Measurements from ENCODE around the gene NRF1.
A peak's percentile ranks its signal among the peaks of the same experiment; 100 is the strongest.
"Not testable (repeated sequence)": the region's sequence is repeated elsewhere in the genome, so short reads cannot be mapped to it uniquely, and the experiment has no call there.

NRF1 gene

DNA sequence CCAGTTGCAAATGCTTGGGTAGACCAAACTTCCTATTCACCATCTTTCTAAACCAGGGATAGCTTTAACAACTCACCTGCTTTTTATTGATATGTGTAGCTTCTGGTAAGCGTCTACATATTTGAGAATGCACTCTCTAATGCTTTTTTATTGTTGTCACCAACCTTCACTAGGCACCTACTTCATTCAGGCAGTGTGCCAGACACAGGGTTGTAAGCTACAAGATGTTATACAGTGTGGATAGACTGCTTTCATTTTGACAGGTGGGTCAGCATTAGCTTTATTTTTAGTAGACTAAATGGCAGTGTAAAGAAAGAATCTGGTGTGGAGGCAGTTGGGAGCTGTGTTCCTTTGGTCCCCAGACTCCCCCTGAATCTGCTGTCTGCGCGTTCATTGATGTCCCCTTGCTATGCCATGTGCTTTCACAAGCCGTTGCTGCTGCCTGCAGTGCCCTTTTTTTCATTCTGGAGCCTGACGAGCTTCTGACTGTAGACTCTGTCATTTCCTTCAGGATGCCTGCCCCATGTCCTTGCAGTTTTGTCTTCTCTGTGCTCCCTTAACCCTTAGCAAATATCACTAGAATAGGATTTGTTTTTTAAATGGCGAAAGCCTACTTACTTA is 32.1 kb downstream of the NRF1 start:
- peaks cover 14% of the 10 kb centered on the region for H3K36me3 Mint-ChIP-seq (ENCODE audit: insufficient read depth)
- no peak for ATAC-seq (replicated peaks)
- no peak overlapping the region for H3K4me3 Mint-ChIP-seq
- H3K4me1 Mint-ChIP-seq (ENCODE audit: low read depth in 2 of 2): peaks cover 10 to 31% of the 10 kb centered on the region in 2 donors
- H3K9me3 Mint-ChIP-seq: no peaks in the 10 kb centered on the region
- H3K27me3 Mint-ChIP-seq: no peaks in the 10 kb centered on the region
- no peak for DNase-seq
- no peak overlapping the region for H3K27ac Mint-ChIP-seq

DNA sequence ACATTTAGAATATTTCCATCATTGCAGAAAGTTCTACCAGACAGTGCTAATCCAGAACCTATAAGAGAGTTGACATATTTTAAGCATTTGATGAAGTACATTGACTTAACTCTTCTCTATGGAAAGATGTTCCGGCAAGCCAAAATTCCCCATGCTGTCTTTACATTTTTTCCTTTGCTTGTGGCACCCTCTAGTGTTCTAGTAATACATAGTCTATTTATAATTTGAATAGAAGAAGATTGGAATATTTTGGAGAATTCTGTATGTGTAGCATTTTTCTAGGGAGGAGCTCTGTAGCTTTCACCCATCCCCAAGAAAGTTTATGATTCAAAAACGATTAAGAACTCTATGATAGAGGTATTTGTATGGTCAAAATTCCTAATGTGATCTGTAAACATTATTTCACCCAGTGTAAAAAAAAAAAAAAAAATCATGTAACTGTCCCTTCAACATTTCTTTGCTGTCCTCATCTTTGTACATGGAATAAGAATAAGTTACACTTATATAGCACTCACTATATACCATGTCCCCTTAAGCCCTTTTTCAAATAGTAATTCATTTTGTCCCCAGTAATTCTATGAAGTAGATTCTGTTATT is 33.2 kb downstream of the NRF1 start:
- ATAC-seq (replicated peaks): no peak

DNA sequence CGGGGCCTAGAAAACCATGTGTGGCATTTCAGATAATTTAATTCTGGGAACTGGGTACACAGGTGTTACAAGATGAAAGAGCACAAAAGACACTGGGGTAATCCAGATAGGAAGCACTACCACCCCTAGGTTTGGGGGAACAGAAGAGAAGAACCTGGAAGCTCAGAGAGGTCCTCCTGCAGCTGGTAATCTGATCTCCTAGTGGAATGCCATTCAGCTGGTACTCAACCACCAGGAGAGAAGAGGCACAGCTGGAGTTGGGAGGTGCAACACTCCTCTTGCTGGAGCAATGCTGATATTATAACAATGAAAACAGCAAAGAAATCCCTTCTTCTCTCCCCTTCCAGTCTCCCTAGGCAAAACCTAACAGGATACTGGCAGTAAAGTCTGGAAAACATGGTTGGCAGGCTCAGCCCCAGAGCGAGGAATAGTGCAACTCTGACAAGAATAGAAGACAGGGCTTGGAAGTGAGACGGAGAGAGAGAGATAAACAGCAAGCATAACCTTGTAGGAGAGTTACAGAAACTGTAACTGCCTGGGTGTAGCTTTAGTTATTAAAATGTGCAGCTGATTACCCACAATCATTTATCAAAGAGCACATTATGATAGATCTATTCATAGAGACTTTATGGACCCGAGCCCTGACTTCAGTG is 35.0 kb downstream of the NRF1 start:
- H3K4me1 Mint-ChIP-seq (ENCODE audit: low read depth in 2 of 2): peaks cover 19 to 26% of the 10 kb centered on the region in 2 donors

More for the DNA sequence above, 33.2 kb downstream of the NRF1 start:
- Mint-ChIP-seq H3K36me3 (ENCODE audit: insufficient read depth) (peaks cover 11% of the 10 kb centered on the region), H3K4me1 (ENCODE audit: low read depth in 2 of 2) (peaks cover 12 to 33% of the 10 kb centered on the region in 2 donors), H3K27me3 (no peaks in the 10 kb centered on the region), H3K27ac (peak overlapping the region in 1 of 2 donors; percentile 22), H3K9me3 (no peaks in the 10 kb centered on the region), H3K4me3 (no peak overlapping the region)
- DNase-seq: no peak

DNA sequence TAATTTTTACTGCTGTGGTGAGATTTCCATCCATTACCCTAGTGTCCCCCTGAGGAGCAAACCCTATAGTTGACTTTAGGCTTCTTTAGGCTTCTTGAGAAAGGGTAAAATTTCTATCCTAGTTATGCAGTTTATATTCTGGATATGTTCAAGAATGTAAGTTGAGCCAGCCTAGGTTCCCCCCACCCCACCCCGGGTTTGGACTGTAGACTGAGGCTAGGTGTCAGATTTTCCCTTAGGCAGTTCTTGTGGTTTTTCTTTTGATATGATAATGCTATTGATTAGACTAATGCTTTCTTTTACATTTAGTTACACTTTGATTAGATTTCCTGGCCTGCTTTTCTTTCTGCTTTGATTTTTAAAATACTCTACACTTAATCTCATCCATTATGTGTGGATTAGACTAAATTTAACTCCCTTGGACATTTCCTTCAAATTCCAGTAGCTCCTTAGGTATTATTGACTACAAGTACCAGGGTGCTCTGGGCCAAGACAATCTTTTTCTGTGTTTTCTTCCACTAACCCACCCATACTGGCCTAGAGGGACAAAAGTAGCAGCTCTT is 37.7 kb downstream of the NRF1 start:
- H3K27ac Mint-ChIP-seq: peak overlapping the region in 1 of 2 donors; percentile 36
- no peaks in the 10 kb centered on the region for H3K9me3 Mint-ChIP-seq
- peaks cover 14% of the 10 kb centered on the region for H3K36me3 Mint-ChIP-seq (ENCODE audit: insufficient read depth)
- no peak overlapping the region for H3K4me3 Mint-ChIP-seq
- H3K27me3 Mint-ChIP-seq: no peaks in the 10 kb centered on the region
- H3K4me1 Mint-ChIP-seq (ENCODE audit: low read depth in 2 of 2): peaks cover 13 to 27% of the 10 kb centered on the region in 2 donors
- DNase-seq (no peak), ATAC-seq (replicated peaks) (no peak)

More for the DNA sequence above, 35.0 kb downstream of the NRF1 start:
- Mint-ChIP-seq H3K36me3 (ENCODE audit: insufficient read depth) (peaks cover 10% of the 10 kb centered on the region), H3K27ac (peak overlapping the region in 1 of 2 donors; percentile 74), H3K9me3 (no peaks in the 10 kb centered on the region), H3K4me3 (no peak overlapping the region), H3K27me3 (no peaks in the 10 kb centered on the region)
- DNase-seq (no peak), ATAC-seq (replicated peaks) (no peak)

DNA sequence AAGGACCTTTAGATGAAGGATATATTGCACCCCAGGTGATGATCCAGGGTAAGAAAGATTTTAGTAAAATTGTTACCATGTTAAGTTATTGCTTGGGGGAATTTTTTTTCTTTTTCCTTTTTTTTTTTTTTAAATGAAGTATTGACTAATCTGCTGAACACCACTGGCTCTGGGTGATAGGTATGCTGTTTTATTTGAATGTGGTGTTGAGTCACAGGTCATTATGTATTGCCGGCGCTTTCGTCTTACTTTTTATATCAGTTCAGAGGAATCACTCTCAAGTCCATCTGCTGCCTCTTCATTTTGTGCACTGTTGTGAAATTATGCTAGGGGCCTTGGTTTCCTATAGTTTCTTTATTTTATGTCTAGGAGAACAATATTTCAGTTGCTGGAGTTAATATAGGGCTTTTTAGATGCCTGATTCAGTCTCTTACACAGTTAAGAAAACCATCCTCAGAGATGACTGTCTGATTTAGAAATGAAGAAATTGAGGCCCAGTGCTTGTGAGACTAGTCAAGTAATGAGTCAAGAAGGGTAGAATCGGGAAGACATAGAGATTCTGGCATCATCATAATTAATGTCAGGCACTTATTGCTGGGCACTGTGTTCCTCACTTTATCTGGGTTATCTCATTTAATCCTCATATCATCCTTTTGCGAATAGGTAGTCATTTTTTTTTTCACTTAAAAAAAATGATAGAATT is 38.7 kb downstream of the NRF1 start:
- peak overlapping the region in 1 of 2 donors; percentile 50 for H3K27ac Mint-ChIP-seq
- H3K4me1 Mint-ChIP-seq (ENCODE audit: low read depth in 2 of 2): peaks cover 11 to 32% of the 10 kb centered on the region in 2 donors
- DNase-seq (no peak), ATAC-seq (replicated peaks) (no peak)
- no peaks in the 10 kb centered on the region for H3K9me3 Mint-ChIP-seq
- peaks cover 15% of the 10 kb centered on the region for H3K36me3 Mint-ChIP-seq (ENCODE audit: insufficient read depth)
- no peaks in the 10 kb centered on the region for H3K27me3 Mint-ChIP-seq
- no peak overlapping the region for H3K4me3 Mint-ChIP-seq

GRCh38 chr7:129652914-129653313 is 41.4 kb downstream of the NRF1 start:
- no peaks in the 10 kb centered on the region for H3K9me3 Mint-ChIP-seq
- H3K27ac Mint-ChIP-seq: no peak overlapping the region
- H3K4me1 Mint-ChIP-seq (ENCODE audit: low read depth in 2 of 2): peaks cover 14 to 30% of the 10 kb centered on the region in 2 donors
- peaks cover 23% of the 10 kb centered on the region for H3K36me3 Mint-ChIP-seq (ENCODE audit: insufficient read depth)
- ATAC-seq (replicated peaks): no peak
- H3K27me3 Mint-ChIP-seq: no peaks in the 10 kb centered on the region
- no peak overlapping the region for H3K4me3 Mint-ChIP-seq
- DNase-seq: no peak

DNA sequence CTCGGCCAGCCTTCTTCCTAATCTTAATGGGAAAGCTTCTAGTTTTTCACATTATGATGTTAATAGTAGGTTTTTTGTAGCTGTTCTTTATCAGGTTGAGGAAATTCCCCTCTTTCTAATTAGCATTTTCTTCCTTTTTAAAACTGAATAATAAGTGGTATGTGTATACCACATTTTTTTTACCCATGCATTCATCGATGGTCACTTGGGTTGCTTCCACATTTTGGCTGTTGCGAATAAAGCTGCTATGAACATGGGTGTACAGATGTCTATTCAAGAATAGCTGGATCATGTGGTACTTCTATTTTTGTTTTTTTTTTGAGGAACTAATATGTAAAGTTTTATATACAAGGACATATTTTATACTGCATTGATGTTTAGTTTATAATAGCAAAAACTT is 44.3 kb downstream of the NRF1 start:
- Mint-ChIP-seq H3K9me3 (no peaks in the 10 kb centered on the region), H3K4me3 (no peak overlapping the region), H3K4me1 (ENCODE audit: low read depth in 2 of 2) (peaks cover 8 to 20% of the 10 kb centered on the region in 2 donors), H3K27me3 (no peaks in the 10 kb centered on the region), H3K27ac (no peak overlapping the region), H3K36me3 (ENCODE audit: insufficient read depth) (peaks cover 40% of the 10 kb centered on the region)
- DNase-seq (no peak), ATAC-seq (replicated peaks) (no peak)

DNA sequence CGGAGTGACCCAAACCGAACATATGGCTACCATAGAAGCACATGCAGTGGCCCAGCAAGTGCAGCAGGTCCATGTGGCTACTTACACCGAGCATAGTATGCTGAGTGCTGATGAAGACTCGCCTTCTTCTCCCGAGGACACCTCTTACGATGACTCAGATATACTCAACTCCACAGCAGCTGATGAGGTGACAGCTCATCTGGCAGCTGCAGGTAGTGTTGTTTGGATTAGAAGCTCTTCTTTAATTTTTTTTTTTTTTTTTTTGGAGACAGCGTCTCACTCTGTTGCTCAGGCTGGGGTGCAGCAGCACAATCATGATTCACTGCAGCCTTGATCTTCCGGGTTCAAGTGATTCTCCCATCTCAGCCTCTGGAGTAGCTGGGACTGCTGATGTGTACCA is 45.8 kb downstream of the NRF1 start:
- no peak overlapping the region for H3K4me3 Mint-ChIP-seq
- ATAC-seq (replicated peaks) (no peak), DNase-seq (no peak)
- H3K36me3 Mint-ChIP-seq (ENCODE audit: insufficient read depth): peaks cover 52% of the 10 kb centered on the region
- H3K27ac Mint-ChIP-seq: no peak overlapping the region
- peaks cover 6 to 10% of the 10 kb centered on the region in 2 donors for H3K9me3 Mint-ChIP-seq
- H3K4me1 Mint-ChIP-seq (ENCODE audit: low read depth in 2 of 2): peaks cover 7 to 20% of the 10 kb centered on the region in 2 donors
- H3K27me3 Mint-ChIP-seq: no peaks in the 10 kb centered on the region

DNA sequence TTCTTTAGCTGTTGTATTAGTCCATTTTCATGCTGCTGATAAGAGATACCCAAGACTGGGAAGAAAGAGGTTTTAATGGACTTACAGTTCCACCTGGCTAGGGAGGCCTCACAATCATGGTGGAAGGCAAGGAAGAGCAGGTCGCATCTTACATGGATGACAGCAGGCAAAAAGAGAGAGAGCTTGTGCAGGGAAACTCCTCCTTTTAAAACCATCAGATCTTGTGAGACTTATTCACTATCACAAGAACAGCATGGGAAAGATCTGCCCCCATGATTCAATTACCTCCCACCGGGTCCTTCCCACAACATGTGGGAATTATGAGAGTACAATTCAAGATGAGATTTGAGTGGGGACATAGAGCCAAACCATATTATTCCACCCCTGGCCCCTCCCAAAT is 48.4 kb downstream of the NRF1 start:
- Mint-ChIP-seq H3K4me1 (ENCODE audit: low read depth in 2 of 2) (peaks cover 5 to 21% of the 10 kb centered on the region in 2 donors), H3K36me3 (ENCODE audit: insufficient read depth) (peaks cover 53% of the 10 kb centered on the region), H3K27ac (peak overlapping the region in 1 of 2 donors; percentile 11), H3K9me3 (peaks cover 6 to 10% of the 10 kb centered on the region in 2 donors)
- H3K27me3 Mint-ChIP-seq; H3K4me3 Mint-ChIP-seq; ATAC-seq (replicated peaks); DNase-seq: not testable (repeated sequence)

DNA sequence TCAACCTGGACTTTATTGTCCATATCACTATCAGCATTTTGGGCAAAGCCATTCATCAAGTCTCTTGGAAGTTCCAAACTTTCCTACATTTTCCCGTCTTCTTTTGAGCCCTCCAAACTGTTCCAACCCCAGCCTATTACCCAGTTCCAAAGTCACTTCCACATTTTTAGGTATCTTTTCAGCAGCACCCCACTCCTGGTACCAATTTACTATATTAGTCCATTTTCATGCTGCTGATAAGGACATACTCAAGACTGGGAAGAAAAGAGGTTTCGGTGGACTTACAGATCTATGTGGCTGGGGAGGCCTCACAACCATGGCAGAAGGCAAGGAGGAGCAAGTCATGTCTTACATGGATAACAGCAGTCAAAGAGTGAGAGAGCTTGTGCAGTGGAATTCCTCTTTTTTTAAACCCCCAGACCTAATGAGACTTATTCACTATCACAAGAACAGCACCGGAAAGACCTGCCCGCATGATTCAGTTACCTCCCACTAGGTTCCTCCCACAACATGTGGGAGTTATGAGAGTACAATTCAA is 50.2 kb downstream of the NRF1 start:
- ATAC-seq (replicated peaks): no peak
- H3K36me3 Mint-ChIP-seq (ENCODE audit: insufficient read depth): peaks cover 52% of the 10 kb centered on the region
- no peak for DNase-seq
- peaks cover 2 to 21% of the 10 kb centered on the region in 2 donors for H3K4me1 Mint-ChIP-seq (ENCODE audit: low read depth in 2 of 2)
- H3K27me3 Mint-ChIP-seq: no peaks in the 10 kb centered on the region
- H3K27ac Mint-ChIP-seq: peak overlapping the region in 1 of 2 donors; percentile 27
- no peak overlapping the region for H3K4me3 Mint-ChIP-seq
- peaks cover 6 to 10% of the 10 kb centered on the region in 2 donors for H3K9me3 Mint-ChIP-seq

- H3K27me3 Mint-ChIP-seq; DNase-seq; H3K4me3 Mint-ChIP-seq; H3K27ac Mint-ChIP-seq; ATAC-seq (replicated peaks): not testable (repeated sequence)
- H3K36me3 Mint-ChIP-seq (ENCODE audit: insufficient read depth): peaks cover 37% of the 10 kb centered on the region
- H3K9me3 Mint-ChIP-seq: peaks cover 6 to 10% of the 10 kb centered on the region in 2 donors
- H3K4me1 Mint-ChIP-seq (ENCODE audit: low read depth in 2 of 2): peaks cover 2 to 21% of the 10 kb centered on the region in 2 donors
Observed at GRCh38 chr7:129663240-129663639, 51.7 kb downstream of the NRF1 start.

DNA sequence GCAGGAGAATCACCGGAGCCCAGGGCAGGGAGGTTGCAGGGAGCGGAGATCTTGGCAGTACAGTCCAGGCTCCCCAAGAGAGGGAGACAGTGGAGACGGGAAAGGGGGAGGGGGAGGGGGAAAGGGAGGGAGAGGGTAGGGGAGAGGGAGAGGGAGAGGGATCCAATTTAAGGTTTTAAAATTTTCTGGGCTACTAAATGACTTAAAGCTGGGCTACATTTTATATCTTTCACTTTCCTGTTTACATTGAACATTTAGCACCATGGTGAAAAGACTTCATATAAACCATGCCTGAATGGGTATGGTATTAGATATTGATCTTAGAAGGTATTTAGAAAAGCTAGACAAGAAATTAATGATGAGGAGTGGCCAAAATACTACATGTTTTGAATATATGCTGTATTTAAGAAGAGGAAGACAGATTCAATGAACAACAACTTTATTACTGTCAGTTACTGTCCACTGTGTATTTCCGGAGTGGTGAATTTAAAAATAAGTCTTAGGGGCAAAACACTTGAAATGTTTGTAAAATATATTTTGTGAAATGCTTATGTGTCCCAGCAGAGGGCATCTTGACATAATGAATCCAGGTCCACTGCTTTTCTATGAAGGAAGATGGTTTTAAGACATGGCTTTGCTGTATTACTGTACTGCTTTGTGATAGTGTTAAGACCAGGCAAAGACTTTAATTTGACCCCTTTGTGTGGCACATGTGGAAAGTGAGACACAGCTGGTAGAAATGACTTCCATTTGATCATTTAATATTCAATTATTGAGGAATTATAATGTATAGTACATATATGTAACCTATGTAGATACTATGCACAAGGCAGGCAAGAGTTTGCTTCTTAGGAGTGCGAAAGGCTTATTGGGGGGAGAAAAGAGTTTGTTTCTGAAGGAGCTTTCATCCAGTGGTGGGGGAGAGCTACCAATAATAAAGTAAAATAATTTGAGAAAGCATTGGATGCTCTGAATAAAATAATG is 52.8 kb downstream of the NRF1 start:
- H3K4me3 Mint-ChIP-seq: no peak overlapping the region
- peak overlapping the region in 1 of 2 donors; percentile 42 for H3K27ac Mint-ChIP-seq
- H3K9me3 Mint-ChIP-seq: peaks cover 6 to 10% of the 10 kb centered on the region in 2 donors
- DNase-seq: no peak
- peaks cover 2 to 21% of the 10 kb centered on the region in 2 donors for H3K4me1 Mint-ChIP-seq (ENCODE audit: low read depth in 2 of 2)
- no peak for ATAC-seq (replicated peaks)
- peaks cover 26% of the 10 kb centered on the region for H3K36me3 Mint-ChIP-seq (ENCODE audit: insufficient read depth)
- H3K27me3 Mint-ChIP-seq: no peaks in the 10 kb centered on the region
